Activated CD8-positive, alpha-beta T cell treated with anti-CD3 and anti-CD28 coated beads, Interleukin-2, amount 10 ng/mL, durations not matched to agents 7 days and 5 days (primary cell): ENCODE results near the gene KIF5C. TPM values are rescaled to one million over a fixed set of nuclear protein-coding genes. Genes with fewer than 3 reads are reported as not detected.

Experiments used
- ATAC-seq: fragments of 150-1000 bp; cut with Tn5 transposase; one replicate; pipeline ENCODE4 v1.10.0; 2021; ENCODE audit warnings: moderate library complexity
- CTCF ChIA-PET: fragments of 350-600 bp; sonication (Branson Sonifier 250); formaldehyde crosslinking; loops from one replicate; lab custom pipeline; 2021; ENCODE audit warnings: antibody characterized with exemption; lab: Charles Lee
- POLR2A ChIA-PET: fragments of 350-600 bp; sonication (Branson Sonifier 250); formaldehyde crosslinking; loops from one replicate; lab custom pipeline; 2021; ENCODE audit warnings: antibody characterized with exemption; lab: Charles Lee
- DNase-seq: peaks from one replicate; pipeline ENCODE4 v3.0.0-alpha.2; 2020
- H3K27ac Mint-ChIP-seq: one replicate; pipeline ENCODE4 v1.8.0; 2021; ENCODE audit warnings: mild to moderate bottlenecking, mixed read lengths
- H3K27me3 Mint-ChIP-seq: one replicate; pipeline ENCODE4 v1.8.0; 2021; ENCODE audit warnings: low read depth, mixed read lengths
- H3K36me3 Mint-ChIP-seq: one replicate; pipeline ENCODE4 v1.8.0; 2021; ENCODE audit warnings: low read depth, mixed read lengths
- H3K4me1 Mint-ChIP-seq: one replicate; pipeline ENCODE4 v1.8.0; 2021; ENCODE audit warnings: low read depth, mixed read lengths
- H3K4me3 Mint-ChIP-seq: one replicate; pipeline ENCODE4 v1.8.0; 2021; ENCODE audit warnings: mild to moderate bottlenecking, mixed read lengths
- H3K9me3 Mint-ChIP-seq: one replicate; pipeline ENCODE4 v1.8.0; 2022; ENCODE audit warnings: mixed read lengths; ENCODE audit not compliant: insufficient read depth
- total RNA-seq, 2 experiments: library from RNA; stranded (reverse); gene quantifications; one replicate each; pipeline ENCODE4 v1.2.3, GENCODE V29; 2021

The KIF5C gene
- total RNA-seq, 2 experiments from 2014 or later, result 4.4 to 6.5 TPM

DNA sequence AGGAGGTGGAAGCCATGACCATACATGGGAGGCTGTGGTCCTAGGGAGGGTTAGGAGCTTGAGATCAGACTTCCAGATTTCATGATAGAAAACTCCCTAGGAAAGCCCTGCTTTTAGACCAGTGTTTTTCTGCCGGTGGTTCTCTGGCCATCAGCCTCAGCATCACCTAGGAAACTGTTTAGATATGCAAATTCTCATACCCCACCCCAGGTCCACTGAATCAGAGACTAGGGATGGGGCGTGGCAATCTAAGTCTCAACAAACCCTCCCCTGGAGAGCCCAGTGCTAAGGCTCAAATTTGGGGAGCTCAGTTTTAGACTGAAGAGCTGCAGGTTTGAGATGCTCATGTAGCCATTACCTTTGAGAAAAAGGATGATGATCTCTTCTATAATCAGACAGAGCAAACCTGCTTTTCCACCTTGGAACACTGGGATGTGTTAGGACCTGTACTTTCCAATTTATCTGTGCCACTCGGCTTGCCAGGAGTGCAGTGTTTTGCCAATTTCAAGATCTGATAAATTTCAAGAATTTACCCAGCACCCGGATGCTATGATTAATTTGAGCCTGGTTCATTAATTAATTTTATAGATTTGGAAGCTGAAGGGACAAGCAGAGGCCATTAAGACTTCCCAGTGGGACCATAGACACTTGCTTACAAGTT lies 132.0 kb downstream of the KIF5C start:
- Mint-ChIP-seq H3K27me3 (no peaks in the 10 kb centered on the region), H3K27ac (no peak overlapping the region), H3K4me1 (no peaks in the 10 kb centered on the region), H3K9me3 (no peaks in the 10 kb centered on the region), H3K36me3 (no peaks in the 10 kb centered on the region), H3K4me3 (no peak overlapping the region)
- POLR2A ChIA-PET, result interaction anchor here (0.6 kb wide), 1 partner anchor 32 kb away, joined by 3 read pairs; no protein-coding TSS in a partner anchor
- ATAC-seq (no peak), DNase-seq (no peak)
- CTCF ChIA-PET, result interaction anchor here (1.2 to 1.7 kb wide), 3 partner anchors 9 to 30 kb away, joined by 3 to 7 read pairs (median 3); no protein-coding TSS in a partner anchor

DNA sequence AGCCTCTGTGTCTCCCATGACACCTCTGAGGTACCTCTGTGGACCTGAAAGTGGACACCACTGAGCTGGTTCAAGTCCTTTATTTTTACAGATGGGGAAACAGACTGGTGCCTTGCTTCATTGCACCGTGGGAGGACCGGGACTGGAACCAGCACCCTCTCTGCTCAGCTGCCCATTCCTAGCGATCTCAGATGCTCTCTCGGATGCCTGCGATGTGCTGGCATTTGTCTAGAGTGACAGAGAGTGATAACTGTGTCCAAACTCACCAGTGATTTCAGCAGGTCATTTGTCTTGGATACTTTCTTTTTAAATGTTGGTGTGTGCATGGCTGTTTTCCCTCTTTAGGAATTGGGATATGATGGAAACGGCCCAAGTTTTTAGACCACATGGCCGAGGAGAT lies 133.4 kb downstream of the KIF5C start:
- no peaks in the 10 kb centered on the region for H3K36me3 Mint-ChIP-seq
- no peaks in the 10 kb centered on the region for H3K27me3 Mint-ChIP-seq
- POLR2A ChIA-PET, result no interaction called here
- CTCF ChIA-PET, result no interaction called here
- H3K9me3 Mint-ChIP-seq, result no peaks in the 10 kb centered on the region
- ATAC-seq (no peak), DNase-seq (no peak)
- H3K4me3 Mint-ChIP-seq, result no peak overlapping the region
- no peak overlapping the region for H3K27ac Mint-ChIP-seq
- no peaks in the 10 kb centered on the region for H3K4me1 Mint-ChIP-seq

DNA sequence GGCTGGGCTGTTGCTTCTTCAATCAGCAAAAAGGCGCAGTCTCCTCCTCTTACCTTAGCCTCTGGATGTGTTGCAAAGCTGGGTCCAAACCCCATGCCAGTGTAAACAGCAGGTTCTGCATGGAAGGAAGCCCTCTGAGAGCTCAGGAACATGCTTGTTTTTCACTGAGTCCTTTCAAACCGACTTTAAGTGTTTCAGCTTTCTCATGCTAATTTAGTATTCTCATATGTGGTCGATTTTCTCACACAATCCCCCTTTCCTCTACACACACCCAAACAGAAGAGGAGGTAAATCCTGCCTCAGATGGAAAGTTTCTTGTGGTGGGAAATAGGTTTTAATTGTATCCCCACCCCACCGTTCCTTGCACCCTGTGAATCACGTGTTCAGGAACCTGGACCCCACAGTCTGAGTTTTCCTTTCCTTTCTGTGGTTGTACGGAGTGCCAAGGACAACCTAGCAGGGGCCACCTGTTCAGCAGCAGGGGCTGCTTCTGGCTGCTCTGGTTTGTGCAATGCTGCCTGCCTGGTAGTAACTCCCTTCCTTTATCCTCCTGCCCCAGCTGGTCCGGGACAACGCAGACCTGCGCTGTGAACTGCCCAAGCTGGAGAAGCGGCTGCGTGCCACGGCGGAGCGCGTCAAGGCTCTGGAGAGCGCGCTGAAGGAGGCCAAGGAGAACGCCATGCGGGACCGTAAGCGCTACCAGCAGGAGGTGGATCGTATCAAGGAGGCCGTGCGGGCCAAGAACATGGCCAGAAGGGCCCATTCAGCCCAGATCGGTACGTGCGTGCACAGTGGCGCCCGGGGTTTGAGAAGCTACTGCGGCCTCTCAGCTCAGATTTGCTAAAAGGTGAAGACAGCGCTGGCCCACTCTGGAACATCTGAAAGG lies 134.8 kb downstream of the KIF5C start:
- Mint-ChIP-seq H3K27me3 (no peaks in the 10 kb centered on the region), H3K9me3 (no peaks in the 10 kb centered on the region), H3K4me1 (no peaks in the 10 kb centered on the region), H3K4me3 (no peak overlapping the region), H3K36me3 (no peaks in the 10 kb centered on the region), H3K27ac (no peak overlapping the region)
- ChIA-PET POLR2A (no interaction called here), CTCF (interaction anchor here (0.8 to 1.2 kb wide), 2 partner anchors 8 to 30 kb away, joined by 3 read pairs; no protein-coding TSS in a partner anchor)
- no peak for ATAC-seq
- DNase-seq, result no peak

DNA sequence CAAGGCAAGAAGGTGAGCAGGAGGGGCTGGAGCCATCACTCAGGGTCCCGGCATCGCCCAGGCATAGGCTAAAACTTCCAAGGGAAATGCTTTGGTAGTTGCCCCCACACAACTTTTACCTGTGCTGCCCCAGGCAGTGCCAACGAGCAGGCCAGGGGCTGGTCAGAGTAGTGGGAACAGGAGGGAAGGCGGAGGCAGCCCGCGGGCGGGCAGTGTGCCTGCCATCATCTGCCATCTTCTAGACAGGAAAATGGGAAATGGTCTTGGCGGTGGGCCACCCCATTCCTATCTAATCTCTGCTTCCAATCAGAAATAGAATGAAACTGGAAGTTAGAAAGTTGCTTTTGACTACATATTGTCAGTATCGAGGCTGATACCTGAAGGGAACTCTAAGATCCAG lies 137.5 kb downstream of the KIF5C start:
- Mint-ChIP-seq H3K4me1 (no peaks in the 10 kb centered on the region), H3K9me3 (no peaks in the 10 kb centered on the region), H3K4me3 (no peak overlapping the region), H3K36me3 (no peaks in the 10 kb centered on the region), H3K27me3 (no peaks in the 10 kb centered on the region), H3K27ac (no peak overlapping the region)
- ChIA-PET CTCF (no interaction called here), POLR2A (no interaction called here)
- ATAC-seq (no peak), DNase-seq (no peak)

DNA sequence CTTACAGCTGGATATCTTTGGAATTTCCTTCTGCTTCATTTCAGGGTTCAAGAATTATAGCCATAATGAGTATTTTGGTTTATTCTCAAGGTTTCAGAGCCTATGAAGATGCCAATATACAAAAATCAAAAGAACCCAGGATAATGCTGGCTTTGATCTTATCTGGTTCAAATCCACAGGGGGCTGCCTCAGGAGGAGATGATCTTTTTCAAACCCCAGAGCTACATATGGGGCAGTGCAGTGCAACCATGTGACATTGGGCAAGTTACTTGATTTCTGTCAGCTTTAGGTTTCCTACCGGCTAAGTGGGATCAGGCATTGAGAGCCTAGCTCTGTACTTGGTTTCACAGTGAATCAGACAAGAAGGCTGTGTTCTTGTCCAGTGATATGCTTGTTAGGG lies 140.5 kb downstream of the KIF5C start:
- no peak overlapping the region for H3K27ac Mint-ChIP-seq
- no peaks in the 10 kb centered on the region for H3K27me3 Mint-ChIP-seq
- H3K4me3 Mint-ChIP-seq, result no peak overlapping the region
- ATAC-seq (no peak), DNase-seq (no peak)
- ChIA-PET POLR2A (no interaction called here), CTCF (interaction anchor here (0.7 to 1.3 kb wide), 3 partner anchors 8 to 462 kb away, joined by 3 read pairs; no protein-coding TSS in a partner anchor)
- no peaks in the 10 kb centered on the region for H3K36me3 Mint-ChIP-seq
- H3K4me1 Mint-ChIP-seq, result no peaks in the 10 kb centered on the region
- H3K9me3 Mint-ChIP-seq, result no peaks in the 10 kb centered on the region

DNA sequence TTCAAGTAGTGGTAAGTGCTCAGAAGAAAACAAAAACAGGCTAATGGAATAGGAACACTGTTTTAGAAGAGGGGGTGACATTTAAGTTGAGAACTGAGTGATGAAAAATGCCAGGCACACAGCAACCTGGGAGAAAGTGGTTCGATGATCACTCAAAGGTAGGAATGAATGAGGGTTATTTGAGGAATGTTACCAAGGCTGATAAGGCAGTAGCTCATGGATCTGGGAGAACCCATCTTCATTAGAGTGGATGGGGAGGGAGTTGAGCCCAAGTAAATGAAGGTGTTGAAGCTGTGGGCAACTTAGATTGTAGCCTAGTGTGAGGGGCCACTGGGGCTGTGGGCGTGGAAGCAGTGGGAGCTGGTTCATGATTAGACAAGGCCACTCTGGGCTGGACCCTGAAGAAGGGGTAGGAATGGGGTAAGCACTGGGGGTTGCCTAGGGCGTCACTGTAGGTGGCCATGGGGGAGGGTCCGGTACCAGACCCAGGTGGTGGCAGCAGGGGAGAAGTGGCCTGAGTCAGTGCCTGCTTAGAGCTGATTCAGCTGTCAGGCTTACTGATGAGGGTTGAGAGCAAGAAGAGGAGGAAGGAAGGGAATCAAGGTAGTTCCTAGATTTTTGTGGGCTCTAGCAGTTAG lies 141.0 kb downstream of the KIF5C start:
- Mint-ChIP-seq H3K36me3 (no peaks in the 10 kb centered on the region), H3K4me3 (no peak overlapping the region), H3K4me1 (no peaks in the 10 kb centered on the region), H3K27ac (no peak overlapping the region), H3K9me3 (no peaks in the 10 kb centered on the region), H3K27me3 (no peaks in the 10 kb centered on the region)
- ChIA-PET CTCF (interaction anchor here (0.6 to 2.7 kb wide), 11 partner anchors 9 to 1217 kb away, joined by 3 to 33 read pairs (median 3); no protein-coding TSS in a partner anchor), POLR2A (interaction anchor here (1.2 kb wide), 1 partner anchor 545 kb away, joined by 3 read pairs; no protein-coding TSS in a partner anchor)
- DNase-seq (no peak), ATAC-seq (no peak)

DNA sequence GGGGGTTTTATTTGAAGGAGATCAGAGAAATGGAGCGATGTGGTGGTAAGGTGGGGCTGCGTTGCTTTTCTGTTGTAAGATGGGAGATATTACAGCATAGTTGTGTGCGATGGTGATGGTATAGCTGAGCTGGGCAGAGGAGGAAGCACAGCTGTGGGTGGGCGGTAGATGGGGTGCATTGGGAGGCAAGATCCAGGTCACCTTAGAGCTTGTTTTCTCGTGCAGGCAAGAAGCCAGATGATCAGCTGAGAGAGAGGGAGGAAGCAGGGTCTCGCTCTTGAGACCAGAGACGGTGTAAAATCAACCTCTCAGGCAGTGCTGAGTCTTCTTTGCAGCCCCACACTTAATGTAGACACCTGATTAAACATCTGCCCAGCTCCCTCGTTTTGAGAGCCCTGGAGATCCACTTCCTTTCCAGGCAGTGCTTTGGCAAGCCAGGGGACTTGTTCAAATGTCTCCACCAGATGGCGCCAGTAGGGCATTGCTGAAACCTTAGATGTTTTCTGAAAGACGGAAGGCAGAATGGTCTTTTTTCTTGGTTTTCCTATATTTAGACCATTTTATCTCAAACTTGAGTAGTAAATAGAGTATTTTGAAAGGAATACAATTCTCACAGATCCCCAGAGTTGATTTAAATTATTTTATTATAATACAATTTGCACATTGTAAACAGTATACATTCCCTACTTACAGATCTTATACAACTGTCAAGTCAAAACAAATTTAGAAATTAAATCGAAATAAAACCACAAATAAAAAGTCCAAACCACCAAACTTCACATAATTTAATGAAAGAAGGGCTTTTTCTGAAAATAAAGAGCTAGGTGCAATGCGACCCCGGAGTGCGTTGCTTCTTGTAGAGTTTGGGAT lies 142.3 kb downstream of the KIF5C start:
- Mint-ChIP-seq H3K27ac (no peak overlapping the region), H3K27me3 (no peaks in the 10 kb centered on the region), H3K4me1 (no peaks in the 10 kb centered on the region), H3K4me3 (no peak overlapping the region), H3K36me3 (no peaks in the 10 kb centered on the region), H3K9me3 (no peaks in the 10 kb centered on the region)
- DNase-seq (peak; percentile 85), ATAC-seq (peak; percentile 81)
- POLR2A ChIA-PET, result interaction anchor here (0.6 to 1.2 kb wide), 2 partner anchors 275 to 544 kb away, joined by 3 read pairs; no protein-coding TSS in a partner anchor
- CTCF ChIA-PET, result interaction anchor here (0.6 to 2.7 kb wide), 49 partner anchors 8 to 1219 kb away, joined by 3 to 33 read pairs (median 4); partner anchors contain the start of gene LYPD6B

DNA sequence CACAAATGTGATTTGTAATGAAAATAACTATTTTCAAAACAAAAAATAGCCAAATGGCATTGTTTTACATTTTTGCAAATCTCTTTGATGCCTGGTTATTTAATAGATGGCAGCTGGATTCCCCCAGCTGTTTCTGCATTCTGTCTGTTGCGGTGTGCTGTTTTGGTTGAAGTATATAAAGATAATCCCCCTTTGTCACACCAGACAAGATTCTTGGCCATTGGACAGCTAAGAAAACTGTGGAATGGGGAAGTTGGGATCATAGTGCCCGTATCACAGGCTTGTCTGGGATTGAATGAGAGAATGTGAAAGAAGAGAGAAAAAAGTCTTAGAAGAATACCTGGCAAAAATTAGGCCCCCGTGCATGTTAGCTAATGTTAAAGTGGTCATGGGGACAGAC lies 144.0 kb downstream of the KIF5C start:
- POLR2A ChIA-PET, result no interaction called here
- no peak for ATAC-seq
- H3K27ac Mint-ChIP-seq, result no peak overlapping the region

DNA sequence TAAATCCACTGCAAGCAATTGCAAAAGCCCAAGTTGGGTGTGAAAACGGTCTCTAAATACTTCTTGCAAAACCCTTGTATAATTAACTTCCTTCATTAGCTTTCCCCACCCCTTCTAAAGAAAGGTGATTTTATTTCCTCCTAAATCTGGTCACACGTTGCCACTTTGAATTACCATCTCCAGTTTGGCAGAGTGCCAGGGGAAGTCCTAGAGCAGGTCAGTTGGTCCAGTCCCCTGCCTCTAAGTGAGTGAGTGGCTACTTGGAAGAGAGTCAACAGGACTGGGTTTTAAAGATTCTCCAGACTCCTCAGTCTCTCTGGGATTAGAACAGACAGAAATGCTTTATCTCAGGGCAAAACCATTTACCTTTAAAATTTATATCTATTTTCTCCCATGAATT lies 144.7 kb downstream of the KIF5C start:
- Mint-ChIP-seq H3K9me3 (no peaks in the 10 kb centered on the region), H3K36me3 (no peaks in the 10 kb centered on the region), H3K27ac (no peak overlapping the region), H3K4me3 (no peak overlapping the region), H3K4me1 (no peaks in the 10 kb centered on the region), H3K27me3 (no peaks in the 10 kb centered on the region)
- ATAC-seq (no peak), DNase-seq (no peak)
- POLR2A ChIA-PET, result no interaction called here
- CTCF ChIA-PET, result interaction anchor here (1.1 kb wide), 1 partner anchor 542 kb away, joined by 4 read pairs; no protein-coding TSS in a partner anchor

More for the DNA sequence above, 144.0 kb downstream of the KIF5C start:
- no peak for DNase-seq
- Mint-ChIP-seq H3K27me3 (no peaks in the 10 kb centered on the region), H3K4me3 (no peak overlapping the region), H3K4me1 (no peaks in the 10 kb centered on the region), H3K9me3 (no peaks in the 10 kb centered on the region), H3K36me3 (no peaks in the 10 kb centered on the region)
- CTCF ChIA-PET, result interaction anchor here (1.1 to 1.4 kb wide), 2 partner anchors 9 to 542 kb away, joined by 3 to 4 read pairs; no protein-coding TSS in a partner anchor

DNA sequence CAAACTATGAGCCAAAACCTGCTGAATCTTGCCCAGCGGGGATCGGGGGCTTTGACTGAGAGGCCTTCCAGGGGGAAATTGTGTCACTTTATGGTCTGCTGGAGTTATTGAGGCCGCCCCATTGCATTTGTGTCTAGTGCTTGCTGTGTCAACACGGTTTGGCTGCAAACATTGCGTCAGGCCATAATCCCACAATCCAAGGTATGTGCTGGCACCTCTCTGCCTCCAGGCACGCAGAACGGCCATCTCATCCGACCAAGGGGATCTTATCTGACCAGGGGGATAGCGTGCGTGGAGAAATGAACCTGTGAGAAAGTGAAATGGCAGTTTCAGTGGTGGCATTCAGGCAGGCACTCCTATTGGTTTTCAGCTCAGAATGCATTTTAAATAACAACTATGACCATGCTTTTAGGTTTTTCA lies 145.4 kb downstream of the KIF5C start:
- no peak for ATAC-seq
- ChIA-PET CTCF (no interaction called here), POLR2A (no interaction called here)
- H3K27ac Mint-ChIP-seq, result no peak overlapping the region
- no peak overlapping the region for H3K4me3 Mint-ChIP-seq
- no peaks in the 10 kb centered on the region for H3K9me3 Mint-ChIP-seq
- H3K36me3 Mint-ChIP-seq, result no peaks in the 10 kb centered on the region
- H3K4me1 Mint-ChIP-seq, result no peaks in the 10 kb centered on the region
- no peaks in the 10 kb centered on the region for H3K27me3 Mint-ChIP-seq
- no peak for DNase-seq

DNA sequence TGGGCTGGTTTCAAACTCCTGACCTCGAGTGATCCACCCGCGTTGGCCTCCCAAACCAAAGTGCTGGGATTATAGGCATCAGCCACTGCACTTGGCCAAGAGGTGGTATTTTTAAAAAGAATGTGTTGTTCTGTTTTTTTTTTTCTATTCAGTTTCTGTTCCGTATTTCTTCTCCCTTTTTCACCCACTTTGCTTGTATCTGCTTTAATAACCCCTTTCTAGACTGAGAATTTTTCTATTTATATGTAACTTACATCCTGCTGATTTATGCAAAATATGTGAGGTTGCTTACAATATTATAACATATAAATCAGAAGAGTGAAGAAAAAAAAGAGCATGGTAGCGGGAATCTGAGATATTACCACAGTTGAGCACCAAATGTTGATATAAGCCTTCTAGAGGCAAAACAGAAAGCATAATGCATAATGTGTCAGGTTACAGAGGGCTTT lies 146.3 kb downstream of the KIF5C start:
- Mint-ChIP-seq H3K27ac (no peak overlapping the region), H3K36me3 (no peaks in the 10 kb centered on the region), H3K4me3 (no peak overlapping the region), H3K27me3 (peaks cover under 1% of the 10 kb centered on the region), H3K4me1 (no peaks in the 10 kb centered on the region), H3K9me3 (no peaks in the 10 kb centered on the region)
- POLR2A ChIA-PET, result no interaction called here
- ATAC-seq (no peak), DNase-seq (no peak)
- CTCF ChIA-PET, result no interaction called here
